ENCODE data around the gene ZFTA.

Gene ZFTA

GRCh38 chr11:63745304-63746170, 23.0 kb downstream of the ZFTA start:
- H3K27ac ChIP-seq (ENCODE audit: poor library complexity, severe bottlenecking): no peak overlapping the region
- no peak overlapping the region for H3K4me3 ChIP-seq (ENCODE audit: severe bottlenecking)
- H3K27me3 ChIP-seq (ENCODE audit: insufficient read depth, poor library complexity, severe bottlenecking): no peaks in the 10 kb centered on the region
- ATAC-seq (ENCODE audit: low read depth): no peak
- DNase-seq (ENCODE audit: low spot score): no peak
- H3K36me3 ChIP-seq (ENCODE audit: low read depth): peaks cover 7% of the 10 kb centered on the region
- H3K9me3 ChIP-seq (ENCODE audit: severe bottlenecking): no peaks in the 10 kb centered on the region
- H3K4me1 ChIP-seq (ENCODE audit: insufficient read depth, poor library complexity, severe bottlenecking): no peaks in the 10 kb centered on the region
- TF ChIP-seq CTCF (IDR thresholded peaks at IDR 0.05; ENCODE audit: poor library complexity, severe bottlenecking): peak; percentile 42

- Histone ChIP-seq H3K27me3 (ENCODE audit: insufficient read depth, poor library complexity, severe bottlenecking) (no peaks in the 10 kb centered on the region), H3K27ac (ENCODE audit: poor library complexity, severe bottlenecking) (no peak overlapping the region), H3K36me3 (ENCODE audit: low read depth) (no peaks in the 10 kb centered on the region), H3K4me1 (ENCODE audit: insufficient read depth, poor library complexity, severe bottlenecking) (no peaks in the 10 kb centered on the region), H3K4me3 (ENCODE audit: severe bottlenecking) (no peak overlapping the region), H3K9me3 (ENCODE audit: severe bottlenecking) (no peaks in the 10 kb centered on the region)
- TF ChIP-seq CTCF (IDR thresholded peaks at IDR 0.05; ENCODE audit: poor library complexity, severe bottlenecking): peak; percentile 98
- DNase-seq (ENCODE audit: low spot score) (no peak), ATAC-seq (ENCODE audit: low read depth) (0 out of 3 replicates have a peak, but pooled peaks have one; percentile 25)
Measured at GRCh38 chr11:63738720-63739360, 29.7 kb downstream of the ZFTA start.

GRCh38 chr11:63737718-63738117, 30.9 kb downstream of the ZFTA start:
- no peak for TF ChIP-seq CTCF (IDR thresholded peaks at IDR 0.05; ENCODE audit: poor library complexity, severe bottlenecking)
- Histone ChIP-seq H3K9me3 (ENCODE audit: severe bottlenecking) (no peaks in the 10 kb centered on the region), H3K36me3 (ENCODE audit: low read depth) (0 out of 2 replicates have a peak, but pooled peaks cover under 1% of the 10 kb centered on the region), H3K4me1 (ENCODE audit: insufficient read depth, poor library complexity, severe bottlenecking) (no peaks in the 10 kb centered on the region), H3K27me3 (ENCODE audit: insufficient read depth, poor library complexity, severe bottlenecking) (no peaks in the 10 kb centered on the region), H3K4me3 (ENCODE audit: severe bottlenecking) (no peak overlapping the region), H3K27ac (ENCODE audit: poor library complexity, severe bottlenecking) (no peak overlapping the region)
- DNase-seq (ENCODE audit: low spot score): no peak
- ATAC-seq (ENCODE audit: low read depth): no peak

- DNase-seq (ENCODE audit: low spot score): no peak
Measured at GRCh38 chr11:63736864-63737263, 31.7 kb downstream of the ZFTA start.

More at GRCh38 chr11:63736864-63737263, 31.7 kb downstream of the ZFTA start:
- no peaks in the 10 kb centered on the region for H3K27me3 ChIP-seq (ENCODE audit: insufficient read depth, poor library complexity, severe bottlenecking)
- no peaks in the 10 kb centered on the region for H3K4me1 ChIP-seq (ENCODE audit: insufficient read depth, poor library complexity, severe bottlenecking)
- no peak overlapping the region for H3K4me3 ChIP-seq (ENCODE audit: severe bottlenecking)
- no peak for ATAC-seq (ENCODE audit: low read depth)
- H3K36me3 ChIP-seq (ENCODE audit: low read depth): 0 out of 2 replicates have a peak, but pooled peaks cover 3% of the 10 kb centered on the region
- no peak for TF ChIP-seq CTCF (IDR thresholded peaks at IDR 0.05; ENCODE audit: poor library complexity, severe bottlenecking)
- no peak overlapping the region for H3K27ac ChIP-seq (ENCODE audit: poor library complexity, severe bottlenecking)
- no peaks in the 10 kb centered on the region for H3K9me3 ChIP-seq (ENCODE audit: severe bottlenecking)
